Measurements from ENCODE around the gene PCDHA7.
"Not testable (repeated sequence)": the region's sequence is repeated elsewhere in the genome, so short reads cannot be mapped to it uniquely, and the experiment has no call there.

The PCDHA7 gene

DNA sequence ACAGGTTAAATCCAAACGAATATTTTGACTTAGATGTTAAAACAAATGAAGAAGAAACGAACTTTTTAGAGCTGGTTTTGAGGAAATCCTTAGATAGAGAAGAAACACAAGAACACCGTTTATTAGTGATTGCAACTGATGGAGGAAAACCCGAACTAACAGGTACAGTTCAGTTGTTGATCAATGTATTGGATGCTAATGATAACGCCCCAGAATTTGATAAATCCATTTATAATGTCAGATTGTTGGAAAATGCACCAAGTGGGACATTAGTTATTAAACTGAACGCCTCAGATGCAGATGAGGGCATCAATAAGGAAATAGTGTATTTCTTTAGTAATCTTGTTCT, 11.8 kb upstream of the PCDHA7 start:
- DNase-seq, result no peak

DNA sequence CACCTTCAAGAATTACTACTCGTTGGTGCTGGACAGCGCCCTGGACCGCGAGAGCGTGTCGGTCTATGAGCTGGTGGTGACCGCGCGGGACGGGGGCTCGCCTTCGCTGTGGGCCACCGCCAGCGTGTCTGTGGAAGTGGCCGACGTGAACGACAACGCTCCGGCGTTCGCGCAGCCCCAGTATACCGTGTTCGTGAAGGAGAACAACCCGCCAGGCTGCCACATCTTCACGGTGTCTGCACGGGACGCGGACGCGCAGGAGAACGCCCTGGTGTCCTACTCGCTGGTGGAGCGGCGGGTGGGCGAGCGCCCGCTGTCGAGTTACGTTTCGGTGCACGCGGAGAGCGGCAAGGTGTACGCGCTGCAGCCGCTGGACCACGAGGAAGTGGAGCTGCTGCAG, 11.1 kb upstream of the PCDHA7 start:
- DNase-seq, result not testable (repeated sequence)

DNA sequence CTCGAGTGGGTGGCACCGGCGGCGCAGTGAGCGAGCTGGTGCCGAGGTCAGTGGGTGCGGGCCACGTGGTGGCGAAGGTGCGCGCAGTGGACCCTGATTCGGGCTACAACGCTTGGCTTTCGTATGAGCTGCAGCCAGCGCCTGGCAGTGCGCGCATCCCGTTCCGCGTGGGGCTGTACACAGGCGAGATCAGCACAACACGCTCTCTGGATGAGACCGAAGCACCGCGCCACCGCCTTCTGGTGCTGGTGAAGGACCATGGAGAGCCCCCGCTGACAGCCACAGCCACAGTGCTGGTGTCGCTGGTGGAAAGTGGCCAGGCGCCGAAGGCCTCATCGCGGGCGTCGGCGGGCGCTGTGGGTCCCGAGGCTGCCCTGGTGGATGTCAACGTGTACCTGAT, 10.6 kb upstream of the PCDHA7 start:
- no peak for DNase-seq

DNA sequence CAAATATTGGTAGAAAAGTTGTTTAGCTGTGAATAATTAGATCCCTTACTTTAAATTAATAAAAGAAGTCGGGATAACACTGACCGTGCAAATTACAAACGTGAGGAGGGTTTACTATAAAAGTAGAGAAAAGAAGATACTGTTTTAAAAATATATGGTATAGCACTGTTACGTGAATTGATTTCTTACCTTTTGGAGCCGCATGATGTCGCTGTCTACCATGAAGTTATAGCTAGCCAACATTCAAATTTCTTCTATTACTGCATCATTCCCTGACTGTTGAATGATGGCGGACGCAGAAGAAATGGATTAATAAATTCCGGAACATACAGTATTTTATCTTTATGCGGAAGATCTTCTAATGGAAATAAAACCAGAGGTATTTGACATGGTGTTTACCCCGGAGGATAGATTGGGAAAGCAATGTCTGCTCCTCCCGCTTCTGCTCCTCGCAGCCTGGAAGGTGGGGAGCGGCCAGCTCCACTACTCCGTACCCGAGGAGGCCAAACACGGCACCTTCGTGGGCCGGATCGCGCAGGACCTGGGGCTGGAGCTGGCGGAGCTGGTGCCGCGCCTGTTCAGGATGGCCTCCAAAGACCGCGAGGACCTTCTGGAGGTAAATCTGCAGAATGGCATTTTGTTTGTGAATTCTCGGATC, 6.2 kb upstream of the PCDHA7 start, which contains the start of gene PCDHA6:
TSS of gene PCDHA6 (plus strand) at position 257 of the 658 bp plus-strand sequence. CDS start at position 389, 132 bp downstream.
- no peak for DNase-seq

DNA sequence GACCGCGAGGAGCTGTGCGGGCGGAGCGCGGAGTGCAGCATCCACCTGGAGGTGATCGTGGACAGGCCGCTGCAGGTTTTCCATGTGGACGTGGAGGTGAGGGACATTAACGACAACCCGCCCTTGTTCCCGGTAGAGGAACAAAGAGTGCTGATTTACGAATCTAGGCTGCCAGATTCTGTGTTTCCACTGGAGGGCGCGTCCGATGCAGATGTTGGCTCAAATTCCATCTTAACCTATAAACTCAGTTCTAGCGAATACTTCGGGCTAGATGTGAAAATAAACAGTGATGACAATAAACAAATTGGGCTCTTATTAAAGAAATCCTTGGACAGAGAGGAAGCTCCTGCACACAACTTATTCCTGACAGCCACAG, 5.7 kb upstream of the PCDHA7 start:
- DNase-seq, result no peak

DNA sequence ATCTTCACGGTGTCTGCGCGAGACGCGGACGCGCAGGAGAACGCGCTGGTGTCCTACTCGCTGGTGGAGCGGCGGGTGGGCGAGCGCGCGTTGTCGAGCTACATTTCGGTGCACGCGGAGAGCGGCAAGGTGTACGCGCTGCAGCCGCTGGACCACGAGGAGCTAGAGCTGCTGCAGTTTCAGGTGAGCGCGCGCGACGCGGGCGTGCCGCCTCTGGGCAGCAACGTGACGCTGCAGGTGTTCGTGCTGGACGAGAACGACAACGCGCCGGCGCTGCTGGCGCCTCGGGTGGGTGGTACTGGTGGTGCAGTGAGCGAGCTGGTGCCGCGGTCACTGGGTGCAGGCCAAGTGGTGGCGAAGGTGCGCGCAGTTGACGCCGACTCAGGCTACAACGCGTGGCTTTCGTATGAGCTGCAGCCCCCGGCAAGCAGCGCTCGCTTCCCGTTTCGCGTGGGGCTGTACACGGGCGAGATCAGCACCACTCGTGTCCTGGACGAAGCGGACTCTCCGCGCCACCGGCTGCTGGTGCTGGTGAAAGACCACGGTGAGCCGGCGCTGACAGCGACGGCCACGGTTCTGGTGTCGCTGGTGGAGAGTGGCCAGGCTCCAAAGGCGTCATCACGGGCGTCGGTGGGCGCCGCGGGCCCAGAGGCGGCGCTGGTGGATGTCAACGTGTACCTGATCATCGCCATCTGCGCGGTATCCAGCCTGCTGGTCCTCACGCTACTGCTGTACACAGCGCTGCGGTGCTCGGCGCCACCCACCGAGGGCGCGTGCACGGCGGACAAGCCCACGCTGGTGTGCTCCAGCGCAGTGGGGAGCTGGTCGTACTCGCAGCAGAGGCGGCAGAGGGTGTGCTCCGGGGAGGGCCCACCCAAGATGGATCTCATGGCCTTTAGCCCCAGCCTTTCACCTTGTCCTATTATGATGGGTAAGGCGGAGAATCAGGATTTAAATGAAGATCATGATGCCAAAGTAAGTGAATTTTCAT, 4.3 kb upstream of the PCDHA7 start:
- not testable (repeated sequence) for DNase-seq

DNA sequence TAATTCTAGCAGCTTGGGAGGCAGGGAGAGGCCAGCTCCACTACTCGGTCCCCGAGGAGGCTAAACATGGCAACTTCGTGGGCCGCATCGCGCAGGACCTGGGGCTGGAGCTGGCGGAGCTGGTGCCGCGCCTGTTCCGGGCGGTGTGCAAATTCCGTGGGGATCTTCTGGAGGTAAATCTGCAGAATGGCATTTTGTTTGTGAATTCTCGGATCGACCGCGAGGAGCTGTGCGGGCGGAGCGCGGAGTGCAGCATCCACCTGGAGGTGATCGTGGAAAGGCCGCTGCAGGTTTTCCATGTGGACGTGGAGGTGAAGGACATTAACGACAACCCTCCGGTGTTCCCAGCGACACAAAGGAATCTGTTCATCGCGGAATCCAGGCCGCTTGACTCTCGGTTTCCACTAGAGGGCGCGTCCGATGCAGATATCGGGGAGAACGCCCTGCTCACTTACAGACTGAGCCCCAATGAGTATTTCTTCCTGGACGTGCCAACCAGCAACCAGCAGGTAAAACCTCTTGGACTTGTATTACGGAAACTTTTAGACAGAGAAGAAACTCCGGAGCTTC, 455 bp downstream of the PCDHA7 start:
- DNase-seq, result not testable (repeated sequence)

DNA sequence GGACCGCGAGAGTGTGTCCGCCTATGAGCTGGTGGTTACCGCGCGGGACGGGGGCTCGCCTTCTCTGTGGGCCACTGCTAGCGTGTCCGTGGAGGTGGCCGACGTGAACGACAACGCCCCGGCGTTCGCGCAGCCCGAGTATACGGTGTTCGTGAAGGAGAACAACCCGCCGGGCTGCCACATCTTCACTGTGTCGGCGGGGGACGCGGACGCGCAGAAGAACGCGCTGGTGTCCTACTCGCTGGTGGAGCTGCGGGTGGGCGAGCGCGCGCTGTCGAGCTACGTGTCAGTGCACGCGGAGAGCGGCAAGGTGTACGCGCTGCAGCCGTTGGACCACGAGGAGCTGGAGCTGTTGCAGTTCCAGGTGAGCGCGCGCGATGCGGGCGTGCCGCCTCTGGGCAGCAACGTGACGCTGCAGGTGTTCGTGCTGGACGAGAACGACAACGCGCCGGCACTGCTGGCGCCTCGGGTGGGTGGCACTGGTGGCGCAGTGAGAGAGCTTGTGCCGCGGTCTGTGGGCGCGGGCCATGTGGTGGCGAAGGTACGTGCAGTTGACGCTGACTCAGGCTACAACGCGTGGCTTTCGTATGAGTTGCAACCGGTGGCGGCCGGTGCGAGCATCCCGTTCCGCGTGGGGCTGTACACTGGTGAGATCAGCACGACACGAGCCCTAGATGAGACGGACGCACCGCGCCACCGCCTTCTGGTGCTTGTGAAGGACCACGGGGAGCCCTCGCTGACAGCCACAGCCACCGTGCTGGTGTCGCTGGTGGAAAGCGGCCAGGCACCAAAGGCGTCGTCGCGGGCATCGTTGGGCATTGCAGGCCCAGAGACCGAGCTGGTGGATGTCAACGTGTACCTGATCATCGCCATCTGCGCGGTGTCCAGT, 1.8 kb downstream of the PCDHA7 start:
- DNase-seq, result no peak

DNA sequence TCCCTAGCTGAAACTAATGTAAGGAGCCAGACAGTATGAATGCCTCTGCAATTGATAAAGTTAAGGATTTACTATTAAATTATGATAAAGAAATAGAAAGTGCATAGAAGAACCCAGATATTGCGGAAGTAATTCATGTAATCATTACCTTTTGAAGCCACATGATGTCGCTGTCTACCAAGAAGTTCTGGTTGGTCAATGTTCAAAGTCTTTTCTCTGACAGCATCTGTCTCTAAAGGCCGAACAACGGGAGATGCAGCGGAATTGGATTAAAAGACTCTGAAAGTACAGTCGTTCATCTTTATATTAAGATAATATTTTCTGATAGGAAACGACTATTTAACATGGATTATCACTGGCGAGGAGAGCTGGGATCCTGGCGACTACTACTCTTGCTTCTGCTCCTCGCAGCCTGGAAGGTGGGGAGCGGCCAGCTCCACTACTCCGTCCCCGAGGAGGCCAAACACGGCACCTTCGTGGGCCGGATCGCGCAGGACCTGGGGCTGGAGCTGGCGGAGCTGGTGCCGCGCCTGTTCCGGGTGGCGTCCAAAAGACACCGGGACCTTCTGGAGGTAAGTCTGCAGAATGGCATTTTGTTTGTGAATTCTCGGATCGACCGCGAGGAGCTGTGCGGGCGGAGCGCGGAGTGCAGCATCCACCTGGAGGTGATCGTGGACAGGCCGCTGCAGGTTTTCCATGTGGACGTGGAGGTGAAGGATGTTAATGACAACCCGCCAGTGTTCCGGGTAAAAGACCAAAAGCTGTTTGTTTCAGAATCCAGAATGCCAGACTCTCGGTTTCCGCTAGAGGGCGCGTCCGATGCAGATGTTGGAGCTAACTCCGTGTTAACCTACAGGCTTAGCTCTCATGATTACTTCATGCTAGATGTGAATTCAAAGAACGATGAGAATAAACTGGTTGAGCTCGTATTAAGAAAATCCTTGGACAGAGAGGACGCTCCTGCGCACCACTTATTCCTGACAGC, 7.2 kb downstream of the PCDHA7 start, which contains the start of gene PCDHA8:
TSS of gene PCDHA8 (plus strand) at position 210 of the 985 bp plus-strand sequence. CDS start at position 345, 135 bp downstream.
- no peak for DNase-seq

DNA sequence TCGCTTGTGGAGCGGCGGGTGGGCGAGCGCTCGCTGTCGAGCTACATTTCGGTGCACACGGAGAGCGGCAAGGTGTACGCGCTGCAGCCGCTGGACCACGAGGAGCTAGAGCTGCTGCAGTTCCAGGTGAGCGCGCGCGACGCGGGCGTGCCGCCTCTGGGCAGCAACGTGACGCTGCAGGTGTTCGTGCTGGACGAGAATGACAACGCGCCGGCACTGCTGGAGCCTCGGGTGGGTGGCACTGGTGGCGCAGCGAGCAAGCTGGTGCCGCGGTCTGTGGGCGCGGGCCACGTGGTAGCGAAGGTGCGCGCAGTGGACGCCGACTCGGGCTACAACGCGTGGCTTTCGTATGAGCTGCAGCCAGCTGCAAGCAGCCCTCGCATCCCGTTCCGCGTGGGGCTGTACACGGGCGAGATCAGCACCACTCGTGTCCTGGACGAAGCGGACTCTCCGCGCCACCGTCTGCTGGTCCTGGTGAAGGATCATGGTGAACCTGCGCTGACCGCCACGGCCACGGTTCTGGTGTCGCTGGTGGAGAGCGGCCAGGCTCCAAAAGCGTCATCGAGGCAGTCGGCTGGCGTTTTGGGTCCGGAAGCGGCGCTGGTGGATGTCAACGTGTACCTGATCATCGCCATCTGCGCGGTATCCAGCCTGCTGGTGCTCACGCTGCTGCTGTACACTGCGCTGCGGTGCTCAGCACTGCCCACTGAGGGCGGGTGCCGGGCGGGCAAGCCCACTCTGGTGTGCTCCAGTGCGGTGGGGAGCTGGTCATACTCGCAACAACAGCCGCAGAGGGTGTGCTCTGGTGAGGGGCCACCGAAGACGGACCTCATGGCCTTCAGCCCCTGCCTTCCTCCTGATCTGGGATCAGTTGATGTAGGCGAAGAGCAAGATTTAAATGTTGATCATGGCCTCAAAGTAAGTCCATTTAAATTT, 9.0 kb downstream of the PCDHA7 start:
- DNase-seq, result no peak

DNA sequence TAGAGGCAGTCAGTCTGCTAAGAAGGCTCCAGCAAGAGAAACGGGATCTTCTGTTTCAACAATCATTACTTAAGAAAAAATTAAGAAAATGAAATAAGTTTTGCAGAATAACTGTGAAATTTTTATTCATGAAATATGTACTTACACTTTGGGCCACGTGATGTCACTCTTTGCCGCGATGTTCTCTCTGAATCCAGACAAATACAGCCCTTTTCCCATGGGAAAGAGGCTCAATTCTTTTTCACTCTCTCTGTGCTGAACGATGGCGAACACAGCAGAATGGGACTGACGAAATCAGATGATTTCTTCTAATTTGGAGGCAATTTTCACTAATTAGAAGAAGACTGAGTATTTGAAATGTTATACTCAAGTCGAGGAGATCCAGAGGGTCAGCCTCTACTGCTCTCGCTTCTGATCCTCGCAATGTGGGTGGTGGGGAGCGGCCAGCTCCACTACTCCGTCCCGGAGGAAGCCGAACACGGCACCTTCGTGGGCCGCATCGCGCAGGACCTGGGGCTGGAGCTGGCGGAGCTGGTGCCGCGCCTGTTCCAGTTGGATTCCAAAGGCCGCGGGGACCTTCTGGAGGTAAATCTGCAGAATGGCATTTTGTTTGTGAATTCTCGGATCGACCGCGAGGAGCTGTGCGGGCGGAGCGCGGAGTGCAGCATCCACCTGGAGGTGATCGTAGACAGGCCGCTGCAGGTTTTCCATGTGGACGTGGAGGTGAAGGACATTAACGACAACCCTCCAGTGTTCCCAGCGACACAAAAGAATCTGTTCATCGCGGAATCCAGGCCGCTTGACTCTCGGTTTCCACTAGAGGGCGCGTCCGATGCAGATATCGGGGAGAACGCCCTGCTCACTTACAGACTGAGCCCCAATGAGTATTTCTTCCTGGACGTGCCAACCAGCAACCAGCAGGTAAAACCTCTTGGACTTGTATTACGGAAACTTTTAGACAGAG, 14.4 kb downstream of the PCDHA7 start, which contains the start of gene PCDHA9:
TSS of gene PCDHA9 (plus strand) at position 244 of the 964 bp plus-strand sequence. CDS start at position 358, 114 bp downstream.
- DNase-seq, result not testable (repeated sequence)

DNA sequence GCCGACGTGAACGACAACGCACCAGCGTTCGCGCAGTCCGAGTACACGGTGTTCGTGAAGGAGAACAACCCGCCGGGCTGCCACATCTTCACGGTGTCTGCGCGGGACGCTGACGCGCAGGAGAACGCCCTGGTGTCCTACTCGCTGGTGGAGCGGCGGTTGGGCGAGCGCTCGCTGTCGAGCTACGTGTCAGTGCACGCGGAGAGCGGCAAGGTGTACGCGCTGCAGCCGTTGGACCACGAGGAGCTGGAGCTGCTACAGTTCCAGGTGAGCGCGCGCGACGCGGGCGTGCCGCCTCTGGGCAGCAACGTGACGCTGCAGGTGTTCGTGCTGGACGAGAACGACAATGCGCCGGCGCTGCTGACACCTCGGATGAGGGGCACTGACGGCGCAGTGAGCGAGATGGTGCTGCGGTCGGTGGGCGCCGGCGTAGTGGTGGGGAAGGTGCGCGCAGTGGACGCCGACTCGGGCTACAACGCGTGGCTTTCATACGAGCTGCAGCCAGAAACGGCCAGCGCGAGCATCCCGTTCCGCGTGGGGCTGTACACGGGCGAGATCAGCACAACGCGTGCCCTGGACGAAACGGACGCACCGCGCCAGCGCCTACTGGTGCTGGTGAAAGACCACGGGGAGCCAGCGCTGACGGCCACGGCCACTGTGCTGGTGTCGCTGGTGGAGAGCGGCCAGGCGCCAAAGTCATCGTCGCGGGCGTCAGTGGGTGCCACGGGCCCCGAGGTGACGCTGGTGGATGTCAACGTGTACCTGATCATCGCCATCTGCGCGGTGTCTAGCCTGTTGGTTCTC, 16.0 kb downstream of the PCDHA7 start:
- not testable (repeated sequence) for DNase-seq

DNA sequence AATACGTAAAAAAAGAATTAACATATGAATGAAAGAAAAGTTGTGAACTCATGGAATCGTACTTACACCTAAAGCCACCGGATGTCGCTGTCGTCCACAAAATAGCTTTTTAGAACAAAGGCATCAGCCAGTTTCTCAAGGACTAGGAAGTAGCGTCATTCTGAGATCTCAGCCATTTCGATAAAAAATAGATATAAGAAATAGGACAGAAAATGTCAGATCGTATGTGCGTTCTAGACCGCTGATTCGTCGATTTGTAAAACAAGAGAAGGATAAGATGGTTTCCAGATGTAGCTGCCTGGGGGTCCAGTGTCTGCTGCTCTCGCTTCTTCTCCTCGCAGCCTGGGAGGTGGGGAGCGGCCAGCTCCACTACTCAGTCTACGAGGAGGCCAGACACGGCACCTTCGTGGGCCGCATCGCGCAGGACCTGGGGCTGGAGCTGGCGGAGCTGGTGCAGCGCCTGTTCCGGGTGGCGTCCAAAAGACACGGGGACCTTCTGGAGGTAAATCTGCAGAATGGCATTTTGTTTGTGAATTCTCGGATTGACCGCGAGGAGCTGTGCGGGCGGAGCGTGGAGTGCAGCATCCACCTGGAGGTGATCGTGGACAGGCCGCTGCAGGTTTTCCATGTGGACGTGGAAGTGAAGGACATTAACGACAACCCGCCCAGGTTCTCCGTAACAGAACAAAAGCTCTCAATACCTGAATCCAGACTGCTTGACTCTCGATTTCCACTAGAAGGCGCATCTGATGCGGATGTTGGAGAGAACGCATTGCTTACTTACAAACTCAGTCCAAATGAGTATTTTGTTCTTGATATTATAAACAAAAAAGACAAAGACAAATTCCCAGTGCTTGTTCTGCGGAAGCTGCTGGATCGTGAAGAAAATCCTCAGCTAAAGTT, 22.0 kb downstream of the PCDHA7 start, which contains the start of gene PCDHA10:
TSS of gene PCDHA10 (plus strand) at position 126 of the 903 bp plus-strand sequence. CDS start at position 278, 152 bp downstream.
- no peak for DNase-seq

DNA sequence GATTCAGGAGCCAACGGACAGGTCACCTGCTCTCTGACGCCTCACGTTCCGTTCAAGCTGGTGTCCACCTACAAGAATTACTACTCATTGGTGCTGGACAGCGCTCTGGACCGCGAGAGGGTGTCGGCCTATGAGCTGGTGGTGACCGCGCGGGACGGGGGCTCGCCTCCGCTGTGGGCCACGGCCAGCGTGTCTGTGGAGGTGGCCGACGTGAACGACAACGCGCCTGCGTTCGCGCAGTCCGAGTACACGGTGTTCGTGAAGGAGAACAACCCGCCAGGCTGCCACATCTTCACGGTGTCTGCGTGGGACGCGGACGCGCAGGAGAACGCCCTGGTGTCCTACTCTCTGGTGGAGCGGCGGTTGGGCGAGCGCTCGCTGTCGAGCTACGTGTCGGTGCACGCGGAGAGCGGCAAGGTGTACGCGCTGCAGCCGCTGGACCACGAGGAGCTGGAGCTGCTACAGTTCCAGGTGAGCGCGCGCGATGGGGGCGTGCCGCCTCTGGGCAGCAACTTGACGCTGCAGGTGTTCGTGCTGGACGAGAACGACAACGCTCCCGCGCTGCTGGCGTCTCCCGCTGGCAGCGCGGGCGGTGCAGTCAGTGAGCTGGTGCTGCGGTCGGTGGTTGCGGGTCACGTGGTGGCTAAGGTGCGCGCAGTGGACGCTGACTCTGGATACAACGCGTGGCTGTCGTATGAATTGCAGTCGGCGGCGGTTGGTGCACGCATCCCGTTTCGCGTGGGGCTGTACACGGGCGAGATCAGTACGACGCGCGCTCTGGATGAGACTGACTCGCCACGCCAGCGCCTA, 23.3 kb downstream of the PCDHA7 start:
- DNase-seq, result no peak

DNA sequence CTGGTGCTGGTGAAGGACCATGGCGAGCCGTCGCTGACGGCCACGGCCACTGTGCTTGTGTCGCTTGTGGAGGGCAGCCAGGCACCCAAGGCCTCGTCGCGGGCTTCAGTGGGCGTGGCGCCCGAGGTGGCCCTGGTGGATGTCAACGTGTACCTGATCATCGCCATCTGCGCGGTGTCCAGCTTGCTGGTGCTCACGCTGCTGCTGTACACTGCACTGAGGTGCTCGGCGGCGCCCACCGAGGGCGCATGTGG, 23.8 kb downstream of the PCDHA7 start:
- DNase-seq, result no peak
